HG03280 (cell line): Measurements from ENCODE around the gene DKKL1.

Source experiments
- ATAC-seq: cut with Tn5 transposase; IDR thresholded peaks from one replicate; pipeline ENCODE4 v1.9.1; 2021; ENCODE audit warnings: mild to moderate bottlenecking, moderate library complexity; ENCODE audit not compliant: unreplicated experiment

DKKL1 gene

DNA sequence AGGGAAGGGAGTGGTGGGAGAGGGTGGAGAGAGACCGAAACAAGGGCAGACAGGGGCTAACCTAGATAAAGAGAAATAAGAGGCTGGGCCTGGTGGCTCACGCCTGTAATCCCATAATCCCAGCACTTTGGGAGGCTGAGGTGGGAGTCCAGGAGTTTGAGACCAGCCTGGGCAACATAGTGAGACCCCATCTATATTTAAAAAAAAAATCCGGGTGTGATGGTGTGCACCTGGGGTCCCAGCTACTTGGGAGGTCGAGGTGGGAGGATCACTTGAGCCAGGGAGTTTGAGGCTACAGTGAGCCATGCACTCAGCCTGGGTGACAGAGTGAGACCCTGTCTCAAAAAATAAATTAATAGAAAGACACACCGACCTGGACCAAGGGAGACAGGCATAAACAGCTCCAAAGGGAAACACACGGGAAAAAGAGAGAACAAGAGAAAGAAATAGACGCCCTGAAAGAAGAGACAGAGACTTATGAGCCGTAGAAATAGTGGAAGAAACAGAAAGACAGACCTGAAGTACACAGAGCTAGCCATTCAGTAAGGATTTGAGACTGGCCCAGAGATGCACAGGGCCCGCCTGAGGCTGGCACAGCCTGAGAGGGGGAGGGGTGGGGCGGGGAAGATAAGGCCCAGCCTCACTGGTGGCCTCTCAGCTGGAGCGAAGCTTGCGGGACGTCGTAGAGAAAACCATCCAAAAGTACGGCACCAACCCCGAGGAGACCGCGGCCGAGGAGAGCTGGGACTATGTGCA lies 26.2 kb upstream of the DKKL1 start:
- no peak for ATAC-seq

DNA sequence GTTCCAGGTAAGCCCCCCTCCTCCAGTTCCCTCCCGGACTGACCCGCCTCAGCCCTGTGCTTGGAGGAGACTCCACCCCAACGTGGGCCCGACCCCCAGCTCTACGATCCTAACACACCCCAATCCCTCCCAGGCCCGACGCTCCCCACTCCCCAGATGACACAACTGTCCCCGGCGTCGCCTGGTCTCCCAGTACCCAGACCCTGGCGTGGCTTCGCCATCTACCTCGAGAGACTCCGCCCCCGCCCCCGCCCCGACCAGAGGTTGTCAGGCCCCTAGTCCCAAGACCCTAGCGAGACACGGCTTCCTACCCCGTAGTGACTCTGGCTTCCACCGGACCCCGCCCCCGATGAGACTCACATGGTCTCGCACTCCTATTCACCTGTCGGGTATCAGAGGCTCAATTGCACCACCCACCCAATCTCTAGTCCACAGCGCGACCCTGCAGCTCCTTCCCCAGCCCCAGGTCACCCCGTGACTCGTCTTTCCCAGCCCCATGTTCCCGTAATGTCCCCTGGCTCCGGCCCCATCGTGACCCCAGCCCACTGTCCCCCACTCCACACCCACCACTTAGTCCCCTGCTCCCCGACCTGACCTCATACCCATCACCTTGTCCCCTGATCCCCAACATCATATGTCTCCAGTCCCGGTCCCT lies 25.5 kb upstream of the DKKL1 start:
- no peak for ATAC-seq

DNA sequence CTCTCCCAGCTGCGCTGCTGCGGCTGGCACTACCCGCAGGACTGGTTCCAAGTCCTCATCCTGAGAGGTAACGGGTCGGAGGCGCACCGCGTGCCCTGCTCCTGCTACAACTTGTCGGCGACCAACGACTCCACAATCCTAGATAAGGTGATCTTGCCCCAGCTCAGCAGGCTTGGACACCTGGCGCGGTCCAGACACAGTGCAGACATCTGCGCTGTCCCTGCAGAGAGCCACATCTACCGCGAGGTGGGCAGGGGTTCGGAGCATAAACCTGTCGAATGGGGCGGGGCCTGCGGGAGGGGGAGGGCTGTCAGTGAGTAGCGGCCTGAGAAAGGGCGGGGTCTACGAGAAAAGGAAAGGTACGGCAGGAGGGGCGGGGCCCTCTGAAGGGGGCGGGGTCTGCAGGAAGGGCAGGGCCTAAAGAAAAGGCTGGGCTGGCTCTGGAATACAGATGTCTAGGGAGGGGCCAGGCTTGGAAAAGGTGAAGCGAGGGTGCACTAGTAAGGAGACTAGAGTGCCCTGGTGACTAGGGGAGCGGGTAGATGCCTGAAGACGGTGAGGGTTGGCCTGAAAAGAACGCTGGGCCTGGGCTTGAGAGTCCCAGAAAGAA lies 24.9 kb upstream of the DKKL1 start:
- no peak for ATAC-seq

DNA sequence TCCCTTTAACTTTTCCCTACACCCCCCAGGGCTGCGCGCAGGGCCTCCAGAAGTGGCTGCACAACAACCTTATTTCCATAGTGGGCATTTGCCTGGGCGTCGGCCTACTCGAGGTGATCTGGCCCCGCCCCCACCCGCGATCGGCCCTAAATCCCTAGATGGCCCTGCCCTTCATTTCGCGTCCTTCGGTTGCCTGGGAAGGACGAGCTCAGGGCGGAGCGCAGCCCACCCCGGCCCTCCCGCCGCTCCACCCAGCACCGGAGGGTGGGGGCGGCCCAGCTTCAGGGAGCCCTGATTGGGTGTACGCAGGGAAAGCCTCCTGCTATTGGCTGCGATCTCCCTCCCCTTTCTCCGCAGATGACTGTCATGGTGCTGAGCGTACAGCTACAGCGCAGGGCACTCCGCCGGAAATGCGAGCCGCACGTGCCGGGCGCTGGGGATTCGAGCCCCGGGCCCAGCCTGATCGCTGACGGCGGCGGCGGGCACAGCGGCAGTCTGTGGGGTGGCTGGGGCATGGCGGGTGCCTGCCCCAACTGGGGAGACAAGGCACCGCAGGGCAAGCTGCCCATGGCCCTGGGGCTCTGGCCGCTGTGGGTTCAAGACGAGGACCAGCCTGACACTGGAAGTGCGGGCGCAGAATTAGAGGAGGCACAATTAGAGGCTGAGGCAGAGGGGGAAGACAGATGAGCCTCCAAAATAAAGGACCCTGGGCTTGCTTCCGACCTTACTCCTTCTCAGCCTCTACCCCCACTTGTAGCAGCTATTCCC lies 24.2 kb upstream of the DKKL1 start:
- ATAC-seq, result no peak

GRCh38 chr19:49340069-49340864 lies 23.4 kb upstream of the DKKL1 start:
- peak; percentile 53 for ATAC-seq

DNA sequence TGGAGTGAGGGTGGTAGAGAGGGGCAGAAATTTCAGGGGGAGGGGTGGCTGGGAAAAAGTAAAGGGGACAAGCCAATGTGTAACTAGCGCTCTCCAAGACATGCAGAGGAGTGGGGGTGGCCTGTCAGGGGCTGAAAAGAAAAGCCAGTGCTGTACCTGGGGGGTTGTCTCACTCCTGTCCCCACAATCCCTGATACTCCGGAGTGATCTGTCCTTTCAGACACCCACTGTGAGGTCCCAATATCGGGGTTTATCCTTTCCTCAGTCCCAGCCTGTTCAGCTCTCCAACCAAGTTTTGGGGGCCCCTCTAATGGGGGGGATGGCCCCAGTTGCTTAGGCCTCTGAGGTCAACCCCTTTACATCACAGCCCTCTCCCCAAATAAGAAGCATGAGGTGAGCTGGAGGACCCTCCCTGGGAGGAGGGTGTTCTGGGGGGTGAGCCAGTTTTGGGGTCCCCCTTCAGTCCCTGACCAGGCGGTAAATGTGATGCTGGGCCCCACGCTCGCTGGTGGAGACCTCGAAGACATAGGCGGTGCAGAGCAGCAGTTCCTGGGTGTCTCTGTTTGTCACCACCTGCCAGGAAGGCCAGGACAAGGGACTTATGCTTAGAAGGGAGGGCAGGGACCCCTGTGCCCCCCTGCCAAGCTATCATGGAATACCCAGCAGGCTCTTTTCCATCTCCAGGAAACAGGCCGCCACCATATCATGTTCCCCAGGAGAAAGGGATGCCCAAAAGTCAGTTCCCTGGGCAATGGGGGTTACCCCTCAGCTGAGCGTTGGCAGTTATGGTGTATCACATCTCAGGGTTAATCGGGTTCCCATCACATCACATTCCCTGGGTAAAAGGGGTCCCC lies 22.6 kb upstream of the DKKL1 start:
- no peak for ATAC-seq

- no peak for ATAC-seq
These were observed 21.4 kb upstream of the DKKL1 start for GRCh38 chr19:49342291-49342721.

GRCh38 chr19:49343123-49343522 lies 20.6 kb upstream of the DKKL1 start:
- no peak for ATAC-seq

DNA sequence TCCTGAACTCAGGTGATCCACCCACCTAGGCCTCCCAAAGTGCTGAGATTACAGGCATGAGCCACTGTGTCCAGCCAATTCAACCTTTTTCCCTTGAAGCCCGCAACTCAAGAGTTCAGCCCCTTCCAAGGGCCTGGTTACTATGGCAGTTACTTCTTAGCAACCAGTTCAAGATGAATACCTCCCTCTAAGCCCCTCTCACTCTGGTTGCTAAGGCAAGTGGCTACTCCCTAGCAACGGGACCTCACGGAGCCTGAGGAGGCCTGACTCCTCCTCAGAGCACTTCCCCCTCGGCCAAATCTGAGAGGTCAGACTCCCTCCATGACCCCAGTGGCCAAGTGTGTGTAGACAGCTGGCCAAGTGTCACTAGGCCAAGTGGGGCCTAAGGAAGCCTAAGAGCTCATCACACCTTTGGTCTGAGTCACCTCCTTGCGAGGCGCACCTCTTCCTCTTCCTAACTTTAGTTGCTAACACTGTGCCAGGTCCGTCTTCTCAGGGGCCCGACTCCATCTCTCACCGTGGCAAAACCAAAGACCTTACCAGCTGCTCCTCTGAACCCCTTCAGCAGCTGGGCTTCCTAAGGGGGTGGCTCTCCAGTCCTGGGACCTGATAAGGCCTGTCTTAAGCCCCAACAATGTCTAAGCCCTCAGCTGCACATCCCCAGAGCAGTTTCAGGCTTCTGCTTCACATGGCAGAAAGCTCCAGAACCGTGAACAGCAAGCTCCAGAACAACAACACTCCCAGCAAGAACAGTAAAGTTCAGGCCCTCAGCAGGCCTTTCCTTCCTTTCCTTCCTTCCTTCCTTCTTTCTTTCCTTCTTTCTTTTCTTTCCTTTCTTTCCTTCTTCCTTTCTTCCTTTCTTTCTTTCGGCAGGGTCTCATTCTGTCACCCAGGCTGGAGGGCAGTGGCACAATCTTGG lies 18.9 kb upstream of the DKKL1 start:
- ATAC-seq, result no peak

DNA sequence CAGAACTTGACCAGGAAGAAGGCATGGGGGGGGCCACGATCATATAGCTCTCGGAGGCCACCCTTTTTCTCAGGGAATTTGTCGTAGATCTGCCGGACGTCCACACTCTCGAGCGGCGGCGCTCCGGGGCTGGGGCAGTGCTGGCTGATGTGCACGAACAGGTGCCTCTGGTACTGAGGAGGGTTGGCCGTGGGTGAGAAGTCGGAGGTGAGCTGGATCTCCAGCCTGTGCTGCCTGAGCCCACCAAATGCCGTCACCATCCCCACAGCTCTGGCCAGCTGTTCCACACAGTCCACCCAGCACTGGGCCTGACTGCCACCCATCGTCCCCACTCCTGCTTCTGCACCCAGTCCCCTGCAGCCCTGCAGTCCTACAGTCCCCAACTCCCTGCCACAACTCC lies 16.5 kb upstream of the DKKL1 start:
- ATAC-seq, result no peak

DNA sequence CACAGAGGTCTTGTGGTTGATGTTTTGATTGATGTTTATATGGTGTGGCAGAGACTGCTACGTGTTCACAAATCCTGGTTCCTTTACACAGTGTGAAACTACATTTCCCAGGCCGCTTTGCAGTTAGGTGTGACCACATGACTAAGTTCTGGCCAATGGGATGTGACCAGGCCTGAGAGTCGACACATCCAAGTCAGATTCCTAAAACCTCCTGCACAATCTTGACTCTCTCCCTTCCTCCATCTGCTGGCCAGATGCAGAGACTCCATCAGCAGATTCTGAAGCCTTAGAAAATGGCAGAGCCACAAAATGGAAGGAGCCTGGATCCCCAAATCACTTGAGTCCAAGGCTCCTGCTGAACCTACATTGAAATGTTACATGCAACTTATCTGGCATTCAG lies 15.8 kb upstream of the DKKL1 start:
- no peak for ATAC-seq

DNA sequence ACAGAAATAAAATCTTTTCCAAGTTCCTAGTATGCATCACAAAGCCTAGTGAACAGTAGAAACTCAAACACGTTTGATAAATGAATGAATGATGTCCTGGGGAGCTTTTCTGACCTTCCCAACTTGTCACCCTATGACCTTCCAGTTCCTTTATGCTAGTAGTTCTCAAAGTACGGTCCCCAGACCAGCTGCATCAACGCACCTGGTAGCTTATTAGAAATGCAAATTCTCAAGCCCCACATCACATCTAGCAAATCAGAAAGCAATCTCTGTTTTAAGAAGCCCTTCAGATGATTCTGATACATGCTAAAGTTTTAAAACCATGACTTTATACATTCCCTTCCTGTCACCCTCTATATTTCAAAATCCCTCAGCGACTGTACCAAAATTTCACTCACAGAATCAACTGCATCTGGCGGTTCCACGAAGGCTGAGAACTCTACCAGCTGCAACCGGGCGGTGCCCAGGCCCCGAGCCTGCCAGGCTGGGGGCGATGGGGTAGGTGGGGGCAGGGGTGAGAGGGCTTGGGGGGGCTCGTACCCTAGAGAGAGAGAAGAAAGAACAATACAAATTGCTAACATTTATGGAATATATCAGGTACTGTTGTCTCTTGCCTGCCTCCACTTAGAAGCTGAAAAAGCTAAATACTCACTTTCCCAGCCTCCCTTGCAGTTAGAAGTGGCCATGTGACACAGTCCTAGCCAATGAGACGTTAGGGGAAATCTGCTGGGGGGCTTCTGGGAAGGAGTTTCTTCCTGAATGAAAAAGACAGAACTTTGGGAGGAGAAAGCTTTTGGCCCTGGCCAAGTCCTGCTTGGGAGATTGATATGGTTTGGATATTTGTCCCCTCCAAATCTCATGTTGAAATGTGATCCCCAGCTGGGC lies 15.1 kb upstream of the DKKL1 start:
- ATAC-seq, result no peak

- no peak for ATAC-seq
These were observed 14.1 kb upstream of the DKKL1 start for GRCh38 chr19:49349567-49349966.

- ATAC-seq, result no peak
These were observed 7.7 kb upstream of the DKKL1 start for GRCh38 chr19:49355909-49356353.

GRCh38 chr19:49356382-49356781 lies 7.3 kb upstream of the DKKL1 start:
- ATAC-seq, result no peak

DNA sequence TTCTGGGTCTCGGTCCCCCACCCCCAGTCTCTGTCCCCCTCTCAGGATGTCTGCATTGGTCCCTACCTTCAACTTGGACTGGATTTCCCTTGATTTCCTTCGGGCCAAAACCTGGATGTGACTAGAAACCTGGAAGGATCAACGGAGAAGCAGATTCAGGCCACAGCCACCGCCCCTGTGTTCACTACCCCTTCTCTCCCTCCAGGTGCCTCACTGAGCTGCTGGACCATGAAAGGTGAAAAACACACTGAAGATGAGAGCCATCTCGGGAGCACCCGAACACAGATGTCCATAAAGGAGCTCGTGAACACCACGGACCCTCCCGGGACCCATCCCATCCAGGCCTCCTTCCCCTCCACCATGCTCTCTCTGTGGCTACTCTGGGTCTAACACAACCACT lies 6.5 kb upstream of the DKKL1 start:
- ATAC-seq, result no peak
